H1 (cell line): ENCODE measurements around the gene GPR171. TPM values are rescaled to one million over a fixed set of nuclear protein-coding genes. Genes with fewer than 3 reads are reported as not detected.

Source experiments
- CTCF ChIA-PET: fragments of 300-600 bp; sonication (Branson Sonifier 250); formaldehyde crosslinking; loops from one replicate; lab custom pipeline; 2021; ENCODE audit not compliant: partially characterized antibody; lab: Charles Lee
- POLR2A ChIA-PET: fragments of 300-600 bp; sonication (Branson Sonifier 250); formaldehyde crosslinking; loops from one replicate; lab custom pipeline; 2021; ENCODE audit warnings: inconsistent platforms; ENCODE audit not compliant: partially characterized antibody; lab: Charles Lee
- DNase-seq, 2 experiments: peaks; one replicate each; pipeline versions ENCODE4 v3.0.0 to v3.0.0-alpha.2; 2010 to 2022; ENCODE audit warnings: low spot score in 2 of 2, low read depth in 1 of 2, mixed read lengths in 1 of 2
- FAIRE-seq: peaks from 2 replicates; lab custom pipeline; 2011; peaks lifted over from hg19 to GRCh38; lab: Jason Lieb, UNC
- H2AFZ ChIP-seq: 2 replicates; pipeline ENCODE4 v1.8.1; 2012; ENCODE audit warnings: low read length, inconsistent platforms
- H2AK5ac ChIP-seq: 2 replicates; pipeline ENCODE4 v1.6.1; 2013; ENCODE audit warnings: low read depth, low read length
- H2BK120ac ChIP-seq: replicated peaks from 2 replicates; pipeline ENCODE3; 2013; ENCODE audit warnings: low read depth, low read length, inconsistent platforms
- H2BK12ac ChIP-seq: 2 replicates; pipeline ENCODE4 v1.6.1; 2013; ENCODE audit warnings: low read depth, low read length
- H2BK15ac ChIP-seq: 2 replicates; pipeline ENCODE4 v1.6.1; 2013; ENCODE audit warnings: low read length
- H2BK20ac ChIP-seq: 2 replicates; pipeline ENCODE4 v1.6.1; 2013; ENCODE audit warnings: low read length
- H2BK5ac ChIP-seq: 2 replicates; pipeline ENCODE4 v1.6.1; 2013; ENCODE audit warnings: low read depth, low read length
- H3K14ac ChIP-seq: 2 replicates; pipeline ENCODE4 v1.6.1; 2013; ENCODE audit warnings: inconsistent platforms; ENCODE audit not compliant: insufficient read length
- H3K18ac ChIP-seq: 2 replicates; pipeline ENCODE4 v1.6.1; 2013; ENCODE audit warnings: low read length; ENCODE audit errors: extremely low read depth
- H3K23ac ChIP-seq: 2 replicates; pipeline ENCODE4 v1.6.1; 2013; ENCODE audit warnings: inconsistent platforms; ENCODE audit not compliant: insufficient read length
- H3K23me2 ChIP-seq: 2 replicates; pipeline ENCODE4 v1.6.1; 2013; ENCODE audit warnings: low read depth, low read length
- H3K27ac ChIP-seq: 2 replicates; pipeline ENCODE4 v1.6.1; 2011; ENCODE audit warnings: low read depth, low read length, inconsistent platforms
- H3K27me3 ChIP-seq, 4 experiments: replicated peaks in 1 of 4; 1 replicate in 1 of 4; 2 replicates in 3 of 4; pipeline versions ENCODE4 v1.6.1 to v1.8.1; 2011 to 2013; ENCODE audit warnings: low read length in 3 of 4, mild to moderate bottlenecking in 3 of 4, inconsistent platforms in 2 of 4, mixed read lengths in 2 of 4, moderate library complexity in 1 of 4; ENCODE audit not compliant: control insufficient read depth in 3 of 4, insufficient read depth in 3 of 4; ENCODE audit errors: extremely low read depth in 1 of 4
- H3K36me3 ChIP-seq, 4 experiments: 2 replicates each; pipeline versions ENCODE4 v1.6.1 to v1.8.1; 2011 to 2013; ENCODE audit warnings: mild to moderate bottlenecking in 4 of 4, low read length in 3 of 4, moderate library complexity in 2 of 4, control low read depth in 1 of 4, inconsistent platforms in 1 of 4; ENCODE audit not compliant: insufficient read depth in 4 of 4, control insufficient read depth in 2 of 4
- H3K4ac ChIP-seq: replicated peaks from 2 replicates; pipeline ENCODE3; 2013; ENCODE audit warnings: low read length, low read depth, mixed read lengths, inconsistent platforms; ENCODE audit not compliant: insufficient read length
- H3K4me1 ChIP-seq, 4 experiments: replicated peaks in 1 of 4; 1 replicate in 1 of 4; 2 replicates in 3 of 4; pipeline versions ENCODE4 v1.6.1 to v1.8.1; 2011 to 2013; ENCODE audit warnings: low read length in 3 of 4, inconsistent platforms in 2 of 4, mixed read lengths in 1 of 4; ENCODE audit not compliant: insufficient read depth in 4 of 4, control insufficient read depth in 3 of 4
- H3K4me2 ChIP-seq, 2 experiments: 2 replicates each; pipeline versions ENCODE4 v1.6.1 to v1.8.1; 2011 to 2013; ENCODE audit warnings: low read depth in 2 of 2, low read length in 2 of 2, control low read depth in 1 of 2, inconsistent platforms in 1 of 2, mild to moderate bottlenecking in 1 of 2; ENCODE audit not compliant: insufficient read depth in 1 of 2
- H3K4me3 ChIP-seq, 4 experiments: fragments of 200-600, 300-600 bp in 1 of 4; sonication (generic), shearing (Covaris generic), sonication (Bioruptor Twin) in 1 of 4; 2 replicates each; pipeline versions ENCODE4 v1.5.1 to v1.8.1; 2011 to 2016; ENCODE audit warnings: low read length in 4 of 4, low read depth in 3 of 4, control low read depth in 2 of 4, inconsistent platforms in 2 of 4, mild to moderate bottlenecking in 2 of 4, mixed read lengths in 1 of 4, moderate library complexity in 1 of 4; ENCODE audit not compliant: insufficient read depth in 2 of 4; ENCODE audit errors: extremely low read depth in 1 of 4
- H3K56ac ChIP-seq: replicated peaks from 2 replicates; pipeline ENCODE3; 2013; ENCODE audit warnings: low read depth, mild to moderate bottlenecking, mixed read lengths, low read length, inconsistent platforms; ENCODE audit not compliant: insufficient read length
- H3K79me1 ChIP-seq: 2 replicates; pipeline ENCODE4 v1.6.1; 2013; ENCODE audit warnings: low read depth, low read length, control low read depth
- H3K79me2 ChIP-seq, 2 experiments: 2 replicates each; pipeline versions ENCODE4 v1.6.1 to v1.8.1; 2012 to 2013; ENCODE audit warnings: low read length in 2 of 2, mild to moderate bottlenecking in 2 of 2, inconsistent platforms in 1 of 2; ENCODE audit not compliant: insufficient read depth in 2 of 2, control insufficient read depth in 1 of 2
- H3K9ac ChIP-seq, 4 experiments: replicated peaks in 1 of 4; 1 replicate in 1 of 4; 2 replicates in 3 of 4; pipeline versions ENCODE4 v1.6.1 to v1.8.1; 2011 to 2013; ENCODE audit warnings: low read depth in 3 of 4, low read length in 3 of 4, control low read depth in 2 of 4, mild to moderate bottlenecking in 2 of 4, moderate library complexity in 2 of 4, inconsistent platforms in 1 of 4; ENCODE audit errors: extremely low read depth in 1 of 4
- H3K9me3 ChIP-seq, 2 experiments: 2 replicates each; pipeline versions ENCODE4 v1.6.1 to v1.8.1; 2012 to 2013; ENCODE audit warnings: mild to moderate bottlenecking in 2 of 2, moderate library complexity in 2 of 2, control low read depth in 1 of 2, inconsistent platforms in 1 of 2, low read depth in 1 of 2, low read length in 1 of 2, mixed read lengths in 1 of 2; ENCODE audit not compliant: insufficient read depth in 2 of 2
- H4K20me1 ChIP-seq, 2 experiments: replicated peaks in 1 of 2; 2 replicates each; pipeline versions ENCODE3 to v1.8.1; 2011 to 2013; ENCODE audit warnings: inconsistent platforms in 2 of 2, low read length in 2 of 2, mild to moderate bottlenecking in 1 of 2; ENCODE audit not compliant: insufficient read depth in 2 of 2, control insufficient read depth in 1 of 2
- H4K5ac ChIP-seq: 2 replicates; pipeline ENCODE4 v1.6.1; 2013; ENCODE audit warnings: low read length, low read depth, mixed read lengths, inconsistent platforms; ENCODE audit not compliant: insufficient read length
- H4K8ac ChIP-seq: 2 replicates; pipeline ENCODE4 v1.8.0; 2013; ENCODE audit warnings: mild to moderate bottlenecking, moderate library complexity, low read length, inconsistent platforms; ENCODE audit not compliant: insufficient read depth; ENCODE audit errors: extremely low read depth
- H4K91ac ChIP-seq: replicated peaks from 2 replicates; pipeline ENCODE3; 2013; ENCODE audit warnings: low read length, mixed read lengths, inconsistent platforms; ENCODE audit not compliant: insufficient read length
- CEBPB ChIP-seq: IDR thresholded peaks from 2 replicates; pipeline ENCODE4 v1.6.1; 2012; ENCODE audit warnings: low read depth, low read length
- GABPA ChIP-seq: IDR thresholded peaks from 2 replicates; pipeline ENCODE4 v1.6.1; 2011; ENCODE audit warnings: mild to moderate bottlenecking, low read length, moderate library complexity, borderline replicate concordance; ENCODE audit not compliant: insufficient read depth
- HDAC6 ChIP-seq: IDR thresholded peaks from one replicate; pipeline ENCODE4 v1.7.1; 2012; ENCODE audit warnings: low read depth, mild to moderate bottlenecking, inconsistent platforms, low read length, moderate library complexity
- NANOG ChIP-seq: IDR thresholded peaks from 2 replicates; pipeline ENCODE4 v1.6.1; 2011; ENCODE audit warnings: low read length, low read depth, mild to moderate bottlenecking, inconsistent platforms; ENCODE audit not compliant: insufficient read depth, poor library complexity, severe bottlenecking
- POLR2A ChIP-seq, 2 experiments: IDR thresholded peaks; 1 replicate in 1 of 2; 2 replicates in 1 of 2; pipeline ENCODE4 v1.6.1; 2011; ENCODE audit warnings: low read depth in 2 of 2, low read length in 2 of 2, mild to moderate bottlenecking in 2 of 2; ENCODE audit errors: control extremely low read depth in 1 of 2
- RFX5 ChIP-seq: IDR thresholded peaks from 2 replicates; pipeline ENCODE4 v1.6.1; 2011; ENCODE audit warnings: low read depth, low read length, improper control_type of control experiment, borderline replicate concordance
- SUZ12 ChIP-seq: fragments of 200-600 bp; sonication (generic); IDR thresholded peaks from 2 replicates; pipeline ENCODE4 v1.6.1; 2012; ENCODE audit warnings: mild to moderate bottlenecking, inconsistent platforms, low read length, moderate library complexity, mixed read lengths
- TAF7 ChIP-seq: optimal IDR thresholded peaks from 2 replicates; pipeline ENCODE3; 2011; ENCODE audit warnings: low read depth, mild to moderate bottlenecking, inconsistent platforms, low read length, moderate library complexity, borderline replicate concordance
- TBP ChIP-seq: IDR thresholded peaks from 2 replicates; pipeline ENCODE4 v1.6.1; 2011; ENCODE audit warnings: low read depth, low read length, improper control_type of control experiment
- TEAD4 ChIP-seq: IDR thresholded peaks from 2 replicates; pipeline ENCODE4 v1.6.1; 2012; ENCODE audit warnings: low read depth, low read length, inconsistent platforms, mixed read lengths
- WGBS, 2 experiments: shearing (Covaris generic) in 1 of 2; methylation state at CpG; one replicate each; pipeline versions ENCODE4 v1.1.6 to v1.1.7; 2013 to 2015; ENCODE audit warnings: low lambda C conversion rate in 2 of 2, mixed read lengths in 2 of 2, inconsistent platforms in 1 of 2, low coverage in 1 of 2, missing lambda C conversion rate in 1 of 2; ENCODE audit not compliant: insufficient replicate concordance in 2 of 2, insufficient coverage in 1 of 2, insufficient read length in 1 of 2; ENCODE audit errors: extremely low coverage in 1 of 2, missing lambda C conversion rate in 1 of 2; 5-methylcytosine and 5-hydroxymethylcytosine counted together
- polyA plus RNA-seq, 7 experiments: library from polyadenylated mRNA; depleted of rRNA in 3 of 7; stranded (reverse) in 5 of 7; unstranded in 2 of 7; fragments of >200 nt in 5 of 7; fragments of 200-250 nt in 2 of 7; gene quantifications; 1 replicate in 5 of 7; 2 replicates in 1 of 7; 4 replicates in 1 of 7; pipeline versions ENCODE4 v1.2.1 to v1.2.3, GENCODE V29; 2011 to 2013; ENCODE audit warnings: missing spikeins in 2 of 7, mixed read lengths in 2 of 7
- total RNA-seq: library from RNA; stranded (reverse); fragmentation: NEBNext Ultra II Directional; extraction: Animal tissue kit (Norgen Biotek cat#: 25700); gene quantifications from 2 replicates; pipeline ENCODE4 v1.2.1, GENCODE V29; 2021
- TF ChIP-seq, protein P1 (sequence below), 3 experiments: IDR thresholded peaks; 1 replicate in 2 of 3; 2 replicates in 1 of 3; pipeline versions ENCODE4 v1.5.1 to v1.6.1; 2011; ENCODE audit warnings: low read length in 3 of 3, mild to moderate bottlenecking in 3 of 3, inconsistent platforms in 2 of 3, low read depth in 1 of 3, moderate library complexity in 1 of 3; ENCODE audit not compliant: insufficient read depth in 1 of 3; ENCODE audit errors: control extremely low read depth in 1 of 3
- TF ChIP-seq, protein P2 (sequence below): IDR thresholded peaks from 2 replicates; pipeline ENCODE4 v1.6.1; 2012; ENCODE audit warnings: inconsistent platforms

GPR171 gene
- total and polyA plus RNA-seq, 2 of the 8 experiments (the other 6 are each of a cell fraction or from before 2014, with no cell fraction given) = not detected

DNA sequence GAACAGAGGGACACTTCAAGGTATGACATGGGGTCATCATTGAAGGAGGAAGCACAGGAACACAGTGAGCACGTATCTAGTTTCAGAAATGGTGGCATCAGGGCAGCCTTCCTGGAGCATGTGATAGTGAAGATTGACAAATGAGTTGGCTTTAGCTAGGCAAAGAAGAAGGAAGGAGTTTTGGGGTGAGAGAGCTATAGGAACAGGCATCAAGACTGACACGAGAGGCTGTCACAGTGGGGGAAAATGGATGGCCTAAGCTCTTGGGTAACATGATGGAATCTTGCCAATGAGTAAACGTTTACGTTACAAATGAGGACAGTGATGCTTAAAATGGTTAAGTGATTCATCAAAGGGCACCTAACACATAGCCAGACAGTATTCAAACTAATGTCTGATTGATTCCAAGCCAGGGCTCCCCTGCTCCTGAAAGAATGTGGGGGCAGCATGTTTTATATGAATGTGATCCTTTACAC is 23.1 kb upstream of the GPR171 start:
- no peak overlapping the region for H4K5ac ChIP-seq
- H3K18ac ChIP-seq = no peak overlapping the region
- no peak overlapping the region for H3K56ac ChIP-seq
- FAIRE-seq = no peak
- H4K91ac ChIP-seq = no peak overlapping the region
- no peak overlapping the region for H2BK120ac ChIP-seq
- no peak overlapping the region for H4K8ac ChIP-seq
- H3K4me2 ChIP-seq = no peak overlapping the region
- H3K4me3 ChIP-seq = no peak overlapping the region
- H4K20me1 ChIP-seq = no peaks in the 10 kb centered on the region
- no peak overlapping the region for H2AFZ ChIP-seq
- H3K79me2 ChIP-seq = no peaks in the 10 kb centered on the region
- no peak overlapping the region for H3K23ac ChIP-seq
- H2BK20ac ChIP-seq = no peak overlapping the region
- H2BK12ac ChIP-seq = no peak overlapping the region
- H3K27me3 ChIP-seq = no peaks in the 10 kb centered on the region
- no peaks in the 10 kb centered on the region for H3K23me2 ChIP-seq
- no peak for DNase-seq
- H3K27ac ChIP-seq = no peak overlapping the region
- no peak overlapping the region for H3K4ac ChIP-seq
- no peak overlapping the region for H3K9ac ChIP-seq
- H3K36me3 ChIP-seq = no peaks in the 10 kb centered on the region
- POLR2A ChIA-PET = no interaction called here
- H2BK15ac ChIP-seq = no peak overlapping the region
- no peak overlapping the region for H2BK5ac ChIP-seq
- H3K79me1 ChIP-seq = no peaks in the 10 kb centered on the region
- WGBS, 2 experiments = 94% methylated on average over 4 of the region's 4 CpGs; no CpG with 5 or more reads in 1 of the 2 experiments
- CTCF ChIA-PET = interaction anchor here (0.6 to 8.6 kb wide), 17 partner anchors 9 to 613 kb away, joined by 3 to 155 read pairs (median 7); partner anchors contain the start of gene P2RY14
- H3K14ac ChIP-seq = no peak overlapping the region
- no peaks in the 10 kb centered on the region; a peak in 1 of 4 replicates for H3K9me3 ChIP-seq
- H3K4me1 ChIP-seq = peaks cover 0 to 18% (median 9%) of the 10 kb centered on the region in 4 experiments; a peak in 4 of 7 replicates
- no peak overlapping the region for H2AK5ac ChIP-seq
- TF ChIP-seq NANOG (no peak), TAF7 (no peak), SUZ12 (no peak), CEBPB (no peak), HDAC6 (no peak), RFX5 (no peak), TEAD4 (no peak), POLR2A (IDR thresholded peaks at IDR 0.05; ENCODE audit: control extremely low read depth in 1 of 2, low read depth in 2 of 2, low read length in 2 of 2) (no peak), TBP (no peak), GABPA (no peak)
- TF ChIP-seq, protein P1, sequence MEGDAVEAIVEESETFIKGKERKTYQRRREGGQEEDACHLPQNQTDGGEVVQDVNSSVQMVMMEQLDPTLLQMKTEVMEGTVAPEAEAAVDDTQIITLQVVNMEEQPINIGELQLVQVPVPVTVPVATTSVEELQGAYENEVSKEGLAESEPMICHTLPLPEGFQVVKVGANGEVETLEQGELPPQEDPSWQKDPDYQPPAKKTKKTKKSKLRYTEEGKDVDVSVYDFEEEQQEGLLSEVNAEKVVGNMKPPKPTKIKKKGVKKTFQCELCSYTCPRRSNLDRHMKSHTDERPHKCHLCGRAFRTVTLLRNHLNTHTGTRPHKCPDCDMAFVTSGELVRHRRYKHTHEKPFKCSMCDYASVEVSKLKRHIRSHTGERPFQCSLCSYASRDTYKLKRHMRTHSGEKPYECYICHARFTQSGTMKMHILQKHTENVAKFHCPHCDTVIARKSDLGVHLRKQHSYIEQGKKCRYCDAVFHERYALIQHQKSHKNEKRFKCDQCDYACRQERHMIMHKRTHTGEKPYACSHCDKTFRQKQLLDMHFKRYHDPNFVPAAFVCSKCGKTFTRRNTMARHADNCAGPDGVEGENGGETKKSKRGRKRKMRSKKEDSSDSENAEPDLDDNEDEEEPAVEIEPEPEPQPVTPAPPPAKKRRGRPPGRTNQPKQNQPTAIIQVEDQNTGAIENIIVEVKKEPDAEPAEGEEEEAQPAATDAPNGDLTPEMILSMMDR (IDR thresholded peaks at IDR 0.05; ENCODE audit: control extremely low read depth in 1 of 3, insufficient read depth in 1 of 3, low read depth in 1 of 3, low read length in 3 of 3) = no peak
- TF ChIP-seq, protein P2, sequence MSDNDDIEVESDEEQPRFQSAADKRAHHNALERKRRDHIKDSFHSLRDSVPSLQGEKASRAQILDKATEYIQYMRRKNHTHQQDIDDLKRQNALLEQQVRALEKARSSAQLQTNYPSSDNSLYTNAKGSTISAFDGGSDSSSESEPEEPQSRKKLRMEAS = no peak
